ENCODE data around the gene LHFPL2.
"Not testable (repeated sequence)": the region's sequence is repeated elsewhere in the genome, so short reads cannot be mapped to it uniquely, and the experiment has no call there.

LHFPL2 gene

GRCh38 chr5:78648359-78649210 is at the start of gene LHFPL2:
TSS of gene LHFPL2 (minus strand) at chr5:78648772. CDS start at chr5:78510213, 138,559 bp downstream.
- peak; percentile 51 for DNase-seq

GRCh38 chr5:78696637-78697036 is 48.1 kb upstream of the LHFPL2 start:
- DNase-seq = no peak

GRCh38 chr5:78696052-78696451 is 47.5 kb upstream of the LHFPL2 start:
- not testable (repeated sequence) for DNase-seq

GRCh38 chr5:78693339-78693738 is 44.8 kb upstream of the LHFPL2 start:
- DNase-seq = no peak

- DNase-seq = no peak
Observed at GRCh38 chr5:78691084-78691960, 42.8 kb upstream of the LHFPL2 start.

- DNase-seq = no peak
Observed at GRCh38 chr5:78690253-78690972, 41.8 kb upstream of the LHFPL2 start.

GRCh38 chr5:78689540-78690252 is 41.1 kb upstream of the LHFPL2 start:
- no peak for DNase-seq

GRCh38 chr5:78687514-78687913 is 38.9 kb upstream of the LHFPL2 start:
- not testable (repeated sequence) for DNase-seq

- DNase-seq = not testable (repeated sequence)
Observed at GRCh38 chr5:78683905-78684304, 35.3 kb upstream of the LHFPL2 start.

- DNase-seq = no peak
Observed at GRCh38 chr5:78679905-78680304, 31.3 kb upstream of the LHFPL2 start.

- no peak for DNase-seq
Observed at GRCh38 chr5:78677777-78678668, 29.5 kb upstream of the LHFPL2 start.

- no peak for DNase-seq
Observed at GRCh38 chr5:78675956-78676730, 27.6 kb upstream of the LHFPL2 start.

- not testable (repeated sequence) for DNase-seq
Observed at GRCh38 chr5:78673827-78674226, 25.3 kb upstream of the LHFPL2 start.

GRCh38 chr5:78672154-78672553 is 23.6 kb upstream of the LHFPL2 start:
- no peak for DNase-seq

GRCh38 chr5:78671609-78672008 is 23.0 kb upstream of the LHFPL2 start:
- no peak for DNase-seq

- no peak for DNase-seq
Observed at GRCh38 chr5:78670701-78671269, 22.2 kb upstream of the LHFPL2 start.

GRCh38 chr5:78669331-78669730 is 20.8 kb upstream of the LHFPL2 start:
- DNase-seq = no peak

- DNase-seq = no peak
Observed at GRCh38 chr5:78667461-78668103, 19.0 kb upstream of the LHFPL2 start.

- DNase-seq = not testable (repeated sequence)
Observed at GRCh38 chr5:78666975-78667374, 18.4 kb upstream of the LHFPL2 start.

GRCh38 chr5:78666041-78666444 is 17.5 kb upstream of the LHFPL2 start:
- no peak for DNase-seq
